Measurements from ENCODE around the gene SPRR1A.
"Not testable (repeated sequence)": the region's sequence is repeated elsewhere in the genome, so short reads cannot be mapped to it uniquely, and the experiment has no call there.

SPRR1A gene

DNA sequence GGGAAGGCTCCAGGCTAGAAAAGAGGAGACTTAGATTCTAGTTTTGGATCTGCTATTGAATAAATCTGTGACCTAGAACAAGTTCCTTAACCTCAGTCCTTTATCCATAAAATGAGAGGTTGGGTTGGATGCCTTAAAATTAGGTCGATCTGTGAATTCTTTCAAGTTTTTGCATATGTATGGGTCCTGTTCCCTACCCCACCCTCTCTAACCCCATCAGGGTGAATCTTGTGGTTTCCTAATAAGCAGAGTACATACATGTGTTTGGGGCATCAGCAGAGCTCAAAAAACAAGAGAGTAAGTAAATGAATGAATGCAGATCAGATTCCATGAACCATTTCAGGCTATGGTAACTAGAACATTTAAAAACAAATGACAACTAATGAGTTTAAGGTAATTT is 7.2 kb upstream of the SPRR1A start:
- DNase-seq: no peak

DNA sequence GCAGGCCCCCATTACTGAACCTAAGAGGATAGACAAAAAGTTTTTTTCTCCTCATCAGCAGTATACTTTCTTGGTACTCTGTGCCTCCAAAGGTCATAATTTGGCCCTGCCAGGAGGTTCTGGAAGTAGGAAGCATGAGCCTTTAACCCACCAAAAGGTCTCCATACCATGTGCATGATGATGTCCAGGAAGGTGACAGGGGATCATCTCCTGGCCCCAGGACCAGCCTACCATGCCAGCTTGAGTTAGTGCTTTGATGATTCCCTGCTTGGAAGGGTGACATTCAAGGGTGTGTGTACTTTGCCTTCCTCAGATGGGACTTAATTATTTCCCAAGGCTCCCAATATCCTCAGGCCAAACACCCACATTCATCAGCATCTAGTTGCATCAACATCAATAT is 6.3 kb upstream of the SPRR1A start:
- DNase-seq: no peak

DNA sequence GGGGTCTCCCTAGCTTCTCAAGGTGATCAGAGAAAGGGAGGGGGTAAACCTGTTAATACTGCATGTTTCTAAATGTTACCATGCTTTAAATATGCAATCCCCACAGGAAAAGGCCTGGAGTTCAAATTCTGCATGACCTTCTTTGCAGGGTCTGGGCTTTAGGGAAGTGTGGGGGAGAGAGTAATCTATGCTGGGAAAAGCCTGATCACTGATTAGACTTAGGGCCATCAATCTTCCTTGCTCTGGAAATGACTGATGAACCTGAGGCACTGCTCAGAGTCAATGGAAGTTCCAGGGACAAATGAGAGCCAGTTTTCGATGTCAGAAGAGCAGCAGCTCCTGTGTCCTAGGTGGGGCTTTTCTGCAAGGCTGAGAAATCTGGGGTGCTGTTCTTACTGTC is 3.2 kb upstream of the SPRR1A start:
- DNase-seq: no peak

DNA sequence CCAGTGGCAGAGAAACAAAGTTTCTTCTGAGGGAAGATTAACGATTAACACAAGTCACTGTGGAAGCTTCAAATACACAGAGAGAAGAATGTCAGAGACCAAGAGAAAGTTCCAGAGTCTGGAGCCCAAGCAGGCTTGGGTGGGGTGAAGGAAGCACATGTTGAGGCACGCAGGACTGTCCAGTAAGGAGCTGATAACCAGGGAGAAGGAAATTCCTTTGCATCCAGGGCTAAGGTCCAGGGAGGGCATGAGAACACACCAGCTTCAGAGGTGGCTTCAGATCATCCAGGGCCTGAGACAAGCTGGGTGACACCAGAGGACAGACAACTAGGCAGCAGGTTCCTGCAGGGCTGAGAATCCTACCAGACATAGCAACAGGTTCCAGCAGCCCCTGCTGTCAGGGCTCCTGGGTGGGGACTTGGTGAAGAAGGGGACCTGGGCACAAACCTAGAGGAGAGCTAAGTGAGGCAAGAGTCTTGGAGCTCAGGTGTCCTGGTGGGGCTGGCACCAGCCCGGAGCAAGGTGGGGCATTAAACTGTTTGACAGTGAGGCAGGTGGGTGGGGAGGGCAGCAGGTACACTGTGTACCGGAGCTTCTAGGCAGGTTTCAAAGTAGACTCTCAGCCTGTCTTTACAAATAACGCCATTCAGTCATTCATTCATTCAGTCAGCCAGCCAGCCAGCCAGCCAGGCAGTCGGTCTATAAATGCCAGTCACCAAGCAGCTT is 2.6 kb upstream of the SPRR1A start:
- no peak for DNase-seq

DNA sequence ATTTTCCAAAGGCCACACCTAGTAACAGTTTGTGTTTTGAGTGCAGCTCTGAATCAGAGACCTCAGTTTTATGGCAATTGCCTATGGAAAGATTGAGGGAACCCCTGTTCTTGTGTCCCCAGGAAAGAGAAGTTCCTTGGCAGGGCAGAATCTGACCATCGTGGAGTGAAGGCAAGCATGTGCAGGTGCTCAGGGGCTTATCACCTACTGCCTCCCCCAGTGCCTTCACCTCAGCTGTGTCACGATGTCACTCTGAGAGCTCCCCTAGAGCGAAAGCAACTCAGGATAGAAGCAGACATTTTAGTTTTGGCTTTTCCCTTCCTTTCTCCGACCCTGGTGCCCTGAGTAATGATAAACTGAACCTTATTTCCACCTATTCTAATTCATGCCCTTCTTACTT is 1.8 kb upstream of the SPRR1A start:
- no peak for DNase-seq

DNA sequence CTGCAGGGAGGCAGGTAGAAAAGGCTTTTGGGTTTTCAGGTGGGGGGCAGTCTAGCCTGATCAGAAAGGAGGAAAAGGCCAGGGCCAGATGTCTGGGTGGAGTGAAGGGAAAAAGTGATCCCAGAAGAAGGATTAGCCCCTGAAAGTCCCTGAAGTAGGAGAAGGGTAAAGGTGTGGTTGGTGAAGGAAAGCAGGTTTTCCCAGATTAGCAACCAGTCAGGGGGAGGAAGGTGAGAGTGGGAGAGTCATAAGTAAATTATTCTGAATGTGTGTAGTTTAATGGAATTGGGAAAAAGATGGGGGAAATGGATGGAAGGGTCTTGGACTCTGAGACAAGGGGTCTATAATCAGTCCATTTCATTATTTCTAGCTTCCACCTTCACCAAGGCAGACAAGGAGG is 647 bp upstream of the SPRR1A start:
- no peak for DNase-seq

DNA sequence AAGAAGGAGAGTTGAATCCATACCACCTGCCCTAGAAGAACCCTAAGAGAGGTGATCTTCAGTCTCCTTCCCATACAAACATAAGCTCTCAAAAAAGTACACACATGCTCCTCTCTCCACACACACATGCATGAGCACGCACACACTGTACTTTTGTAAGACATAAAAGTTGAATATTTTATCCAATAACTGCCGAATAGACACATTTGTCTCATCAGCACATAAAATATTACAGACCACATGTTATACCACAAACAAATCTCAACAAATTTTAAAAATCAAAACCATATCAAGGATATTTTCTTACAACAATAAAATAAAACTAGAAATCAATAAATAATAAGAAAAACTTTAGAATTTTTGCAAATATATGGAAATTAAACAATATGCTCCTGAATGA is 2.7 kb downstream of the SPRR1A start:
- DNase-seq: no peak

DNA sequence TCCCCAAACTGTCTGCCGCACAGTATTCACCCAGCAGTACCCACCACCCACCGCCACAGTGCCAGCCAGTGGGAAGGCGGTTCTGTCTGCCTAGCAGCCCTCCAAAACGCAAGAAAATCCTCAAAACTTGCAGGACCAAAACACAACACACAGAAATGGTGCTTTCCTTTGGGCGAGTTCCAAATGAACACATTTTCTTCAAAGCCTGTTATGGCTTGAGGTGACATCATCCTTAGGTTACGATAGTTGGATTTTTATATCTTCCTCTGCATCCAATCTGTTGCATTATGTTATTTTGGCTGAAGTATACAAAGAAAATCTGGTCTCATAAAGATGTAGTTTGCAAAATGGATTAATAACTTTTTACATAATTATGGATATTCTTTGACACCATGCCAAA is 9.3 kb downstream of the SPRR1A start:
- DNase-seq: no peak

DNA sequence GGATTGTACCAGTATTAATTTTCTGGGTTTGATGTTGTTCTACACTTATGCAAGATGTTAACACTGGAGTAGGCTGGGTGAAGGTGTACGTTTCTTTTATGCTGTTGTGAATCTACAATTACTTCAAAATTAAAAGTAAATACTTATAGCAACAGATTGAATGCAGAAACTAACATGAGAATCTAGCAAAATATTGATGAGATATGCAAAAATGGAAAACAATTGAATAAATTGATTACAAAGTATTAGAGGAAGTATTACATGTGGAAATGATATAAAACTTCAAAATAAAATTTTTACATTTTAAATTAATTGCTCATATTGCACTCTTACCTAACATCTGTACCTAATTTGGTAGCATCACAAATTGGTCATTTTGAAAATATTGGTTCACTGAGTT is 12.0 kb downstream of the SPRR1A start:
- no peak for DNase-seq

DNA sequence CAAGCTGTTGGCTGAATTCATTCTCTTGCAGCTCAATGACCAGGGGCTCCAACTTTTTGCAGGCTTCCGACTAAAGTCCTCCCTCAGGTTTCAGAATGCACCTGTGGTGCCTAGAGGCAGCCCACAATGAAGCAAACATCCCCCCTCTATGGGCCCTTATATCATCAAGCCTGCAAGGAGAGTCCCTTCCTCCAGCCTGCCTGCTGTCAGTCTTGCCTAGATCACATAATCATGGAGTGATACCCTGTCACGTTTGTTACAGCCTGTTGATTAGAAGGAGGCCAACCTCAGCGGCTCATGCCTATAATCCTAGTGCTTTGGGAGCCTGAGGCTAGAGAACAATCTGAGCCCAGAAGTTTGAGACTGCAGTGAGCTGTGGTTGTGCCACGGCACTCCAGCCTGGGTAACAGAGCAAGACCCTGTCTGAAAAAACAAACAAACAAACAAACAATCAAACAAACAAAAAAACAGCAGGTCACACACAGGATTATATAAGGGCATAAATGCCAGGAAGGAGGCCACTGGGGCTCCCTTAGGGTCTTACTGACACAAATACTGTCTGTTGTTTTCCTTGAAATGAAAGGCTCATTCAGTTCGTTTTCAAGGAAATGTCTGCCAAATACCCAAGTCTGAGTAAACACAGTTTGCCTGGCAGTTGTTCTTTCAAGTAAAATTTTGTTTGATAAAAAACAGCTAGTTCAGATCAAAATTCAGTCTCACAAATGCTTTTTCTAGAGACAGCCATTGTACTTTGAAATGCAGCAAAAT is 12.9 kb downstream of the SPRR1A start:
- DNase-seq: no peak

DNA sequence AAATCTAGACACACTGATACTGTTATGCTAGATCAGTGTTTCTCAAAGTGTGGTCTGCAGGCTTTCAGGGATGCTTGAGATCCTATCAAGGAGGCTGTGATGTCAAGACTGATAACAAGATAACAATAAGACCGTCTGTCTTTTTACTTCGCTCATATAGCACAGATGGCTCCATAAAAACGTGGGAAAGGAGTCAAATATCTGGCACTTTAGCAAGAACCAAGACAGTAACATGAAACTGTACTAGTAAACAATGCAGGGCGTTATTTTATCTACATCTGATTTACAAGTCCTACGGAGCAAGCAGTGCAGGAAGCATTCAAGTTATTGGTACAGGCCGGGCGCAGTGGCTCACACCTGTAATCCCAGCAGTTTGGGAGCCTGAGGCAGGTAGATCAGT is 14.0 kb downstream of the SPRR1A start:
- DNase-seq: no peak

DNA sequence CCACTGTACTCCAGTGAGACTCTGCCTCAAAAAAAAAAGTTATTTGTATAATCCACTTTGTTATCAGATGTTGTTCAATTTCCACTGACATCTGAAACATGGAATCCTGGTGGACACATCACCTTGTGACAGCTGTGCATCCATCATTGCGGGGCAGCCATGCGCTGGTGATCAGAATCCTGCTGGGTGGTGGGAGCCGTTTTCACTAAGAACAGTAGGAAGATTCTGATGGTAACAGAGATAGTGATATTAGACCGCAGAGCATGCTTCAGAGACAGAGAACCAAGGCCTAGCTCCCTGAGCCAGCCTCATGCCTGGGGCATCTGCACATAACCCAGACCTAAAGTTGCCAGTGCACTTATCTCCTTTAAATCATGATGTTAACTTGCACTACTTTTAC is 14.6 kb downstream of the SPRR1A start:
- no peak for DNase-seq

DNA sequence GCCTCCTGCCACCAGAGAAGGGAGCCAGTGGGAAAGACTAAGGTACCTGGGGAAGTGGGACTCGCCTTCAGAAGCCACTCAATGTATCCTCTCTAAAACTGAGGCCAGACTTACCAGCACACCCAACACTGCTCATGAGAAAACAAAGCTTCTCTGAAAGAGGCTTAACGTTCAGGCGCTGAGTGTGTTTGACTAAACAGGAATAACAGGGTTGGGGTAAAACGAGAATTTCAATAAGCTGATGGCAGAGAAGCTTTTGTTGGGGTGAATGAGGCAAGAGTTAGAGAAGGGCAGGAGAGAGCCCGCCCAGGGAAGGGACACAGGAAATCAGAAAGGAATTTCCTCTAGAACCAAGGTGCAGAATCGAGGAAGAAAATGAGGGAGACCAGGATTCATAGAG is 15.9 kb downstream of the SPRR1A start:
- DNase-seq: no peak

DNA sequence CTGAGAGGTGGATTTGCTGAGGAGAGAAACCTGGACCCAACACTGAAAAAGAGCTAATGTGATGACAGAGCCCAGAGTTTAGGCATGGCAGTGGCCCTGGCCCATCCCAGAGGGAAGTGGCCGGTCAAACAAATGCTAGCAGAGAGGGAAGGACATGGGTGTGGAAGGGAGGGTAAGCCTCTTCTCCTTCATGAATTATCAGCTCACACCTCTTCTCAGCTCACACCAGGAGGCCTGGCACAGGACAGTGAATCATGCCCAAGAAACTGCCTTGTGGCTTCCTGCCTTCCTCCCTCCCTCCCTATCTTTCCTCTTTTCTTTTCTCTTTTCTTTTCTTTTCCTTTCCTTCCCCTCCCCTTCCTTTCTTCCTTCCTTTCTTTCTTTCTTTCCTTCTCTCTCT is 16.4 kb downstream of the SPRR1A start:
- no peak for DNase-seq

DNA sequence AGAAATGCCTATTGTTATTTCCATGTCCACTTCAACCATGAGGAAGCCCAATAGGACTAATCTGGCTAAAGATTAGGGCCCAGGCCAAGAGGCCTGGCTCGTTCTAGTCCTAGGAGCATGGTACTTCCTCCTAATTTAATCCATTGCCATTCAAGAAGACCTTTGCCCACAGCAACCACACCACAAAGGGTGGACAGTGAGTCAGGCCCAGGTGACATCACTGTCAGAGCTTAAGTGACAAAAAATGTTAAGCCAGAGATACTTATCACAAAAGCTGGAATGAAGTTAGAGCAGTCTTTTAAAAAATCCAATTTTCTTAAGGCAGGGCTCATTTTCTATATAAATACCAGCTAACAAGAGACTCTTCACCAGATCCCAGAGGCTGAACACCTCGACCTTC is 17.5 kb downstream of the SPRR1A start, which contains the start of gene SPRR3:
Gene SPRR3, plus strand, starts transcription at position 368 of the 400 bp plus-strand sequence. CDS start 1,272 bp downstream, outside the sequence.
- DNase-seq: no peak

DNA sequence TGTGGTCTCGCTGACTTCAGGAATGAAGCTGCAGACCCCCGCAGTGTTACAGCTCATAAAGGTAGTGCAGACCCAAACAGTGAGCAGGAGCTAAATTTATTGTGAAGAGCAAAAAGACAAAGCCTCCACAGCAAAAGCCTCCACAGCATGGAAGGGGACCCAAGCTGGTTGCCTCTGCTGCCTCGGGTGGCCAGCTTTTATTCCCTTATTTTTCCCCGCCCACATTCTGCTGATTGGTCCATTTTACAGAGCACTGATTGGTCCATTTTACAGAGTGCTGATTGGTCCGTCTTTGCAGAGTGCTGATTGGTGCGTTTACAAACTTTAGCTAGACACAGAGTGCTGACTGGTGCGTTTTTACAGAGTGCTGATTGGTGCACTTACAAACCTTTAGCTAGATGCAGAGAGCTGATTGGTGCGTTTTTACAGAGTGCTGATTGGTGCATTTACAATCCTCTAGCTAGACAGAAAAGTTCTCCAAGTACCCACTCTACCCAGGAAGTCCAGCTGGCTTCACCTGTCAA is 27.4 kb downstream of the SPRR1A start:
- DNase-seq: not testable (repeated sequence)

DNA sequence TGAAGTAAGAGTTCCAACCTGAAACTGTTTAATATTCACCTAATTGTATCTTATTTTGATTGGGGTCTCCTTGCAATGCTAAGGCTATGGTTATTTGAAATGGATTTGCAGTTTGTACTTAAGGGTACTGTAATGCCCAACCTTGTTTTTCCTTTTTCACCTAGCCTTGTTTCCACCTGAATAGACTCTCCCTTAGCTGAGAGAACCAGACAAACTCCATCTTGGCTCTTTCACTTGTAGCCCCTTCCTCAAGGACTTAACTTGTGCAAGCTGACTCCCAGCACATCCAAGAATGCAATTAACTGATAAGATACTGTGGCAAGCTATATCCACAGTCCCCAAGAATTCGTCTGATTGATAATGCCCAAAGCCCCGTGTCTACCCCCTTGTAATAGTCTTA is 37.9 kb downstream of the SPRR1A start:
- not testable (repeated sequence) for DNase-seq

DNA sequence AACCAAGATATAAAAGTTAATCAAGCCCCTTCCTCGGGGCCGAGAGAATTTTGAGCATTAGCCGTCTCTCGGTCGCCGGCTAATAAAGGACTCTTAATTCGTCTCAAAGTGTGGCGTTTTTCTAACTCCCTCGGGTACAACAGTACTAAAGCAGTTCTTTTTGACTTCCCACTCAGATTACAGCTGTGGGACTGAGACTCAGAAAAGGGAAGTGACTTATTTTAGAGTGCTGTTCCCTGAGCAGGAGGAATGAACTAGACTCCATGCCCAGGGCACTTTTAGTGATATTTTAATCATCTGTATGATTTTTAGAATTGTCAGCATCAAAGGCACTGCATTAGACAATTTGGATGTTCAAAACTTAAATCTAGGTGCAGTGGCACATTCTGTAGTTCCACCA is 38.5 kb downstream of the SPRR1A start:
- not testable (repeated sequence) for DNase-seq

DNA sequence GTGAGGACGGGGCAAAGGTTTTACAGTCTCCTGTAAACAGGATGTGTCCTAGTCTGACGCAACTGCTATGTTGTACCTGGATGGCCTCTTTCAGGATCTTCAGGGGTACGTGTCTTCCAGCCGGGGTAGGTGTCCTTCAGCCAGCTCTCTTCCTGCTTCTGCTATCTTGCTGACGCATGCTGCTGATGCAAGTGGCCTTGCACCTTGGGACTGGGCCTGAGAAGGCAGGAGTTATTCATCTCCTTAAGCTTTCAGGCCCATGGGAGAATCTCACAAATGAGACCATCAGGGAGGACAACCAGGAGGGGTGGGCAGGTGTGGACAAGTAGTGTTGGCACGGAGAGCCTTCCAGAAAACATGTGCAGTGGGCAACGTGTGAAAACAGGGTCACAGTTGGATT is 39.2 kb downstream of the SPRR1A start:
- no peak for DNase-seq

DNA sequence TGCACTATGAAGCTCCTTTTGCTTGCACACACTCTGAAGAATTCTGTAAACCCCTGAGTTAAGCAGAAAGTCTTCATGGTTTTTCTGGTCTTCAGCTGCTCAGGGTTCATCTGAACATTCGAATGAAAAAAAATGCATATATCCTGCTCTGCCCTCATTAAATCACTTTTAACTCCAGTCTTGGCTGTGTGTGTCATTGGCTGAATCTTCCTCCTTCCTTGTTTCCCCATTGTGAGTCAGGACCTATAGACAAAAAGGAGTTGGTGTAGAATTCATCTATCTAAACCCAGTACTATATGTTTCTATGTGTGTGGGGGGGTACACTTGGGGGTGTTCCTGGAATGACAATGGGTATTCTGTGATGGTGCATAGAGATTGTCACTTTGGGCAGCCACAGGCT is 40.5 kb downstream of the SPRR1A start:
- DNase-seq: no peak

DNA sequence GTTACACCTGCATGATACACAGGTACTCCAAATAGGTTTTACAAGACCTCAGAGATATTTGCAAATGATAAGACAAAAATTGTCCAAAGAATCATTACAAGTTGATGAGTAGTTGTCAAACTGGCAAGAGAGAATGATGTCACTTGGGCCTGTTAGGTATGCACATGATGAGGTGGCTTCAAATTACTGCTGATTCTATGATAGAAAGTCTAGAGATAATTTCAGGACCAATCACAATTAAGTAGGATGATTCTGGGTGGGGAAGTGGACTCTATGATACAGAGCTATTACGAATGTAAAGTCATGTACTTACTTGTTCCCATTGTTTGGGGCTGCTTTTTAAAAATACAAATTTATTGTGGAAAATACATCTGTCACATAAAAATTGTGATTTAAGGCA is 41.9 kb downstream of the SPRR1A start:
- DNase-seq: no peak

DNA sequence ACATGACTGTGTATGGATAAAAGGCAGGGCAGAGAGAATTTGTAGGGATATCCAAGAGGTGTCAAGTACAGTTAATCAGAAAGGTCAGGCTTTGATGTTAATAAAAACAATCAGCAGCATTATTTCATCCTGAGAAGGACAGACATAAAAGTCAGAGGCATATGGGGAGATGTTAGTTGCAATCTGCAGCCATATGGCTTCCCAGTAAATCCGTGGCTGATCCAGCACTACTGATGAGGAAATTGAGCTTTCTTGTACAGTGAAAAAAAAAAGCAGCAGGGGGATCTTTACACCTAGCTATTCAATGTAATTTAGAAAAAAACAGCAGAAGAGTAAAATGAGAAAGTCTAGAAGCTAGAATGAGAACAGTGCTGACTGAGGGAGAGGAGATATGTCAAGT is 44.9 kb downstream of the SPRR1A start:
- no peak for DNase-seq

DNA sequence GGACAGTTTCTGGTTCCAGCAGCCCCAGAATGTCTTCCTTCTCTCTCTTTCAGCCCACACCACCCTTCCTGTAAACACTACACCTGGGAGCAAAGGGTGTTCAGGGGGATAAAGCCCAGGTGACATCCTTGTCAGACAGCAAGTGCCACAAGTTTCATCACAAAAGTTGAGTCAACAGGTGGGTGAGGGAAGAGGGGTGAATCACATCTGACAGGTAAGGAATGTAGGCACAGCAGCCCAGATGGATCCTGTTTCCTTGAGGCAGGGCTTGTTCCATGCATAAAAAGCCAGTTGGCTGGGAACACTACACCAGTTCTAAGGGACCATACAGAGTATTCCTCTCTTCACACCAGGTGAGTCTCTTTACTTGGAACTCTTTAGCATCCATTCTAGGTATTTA is 47.0 kb downstream of the SPRR1A start, which contains the start of gene SPRR1B:
Gene SPRR1B, plus strand, starts transcription at position 309 of the 400 bp plus-strand sequence. CDS start 1,143 bp downstream, outside the sequence.
- DNase-seq: no peak

DNA sequence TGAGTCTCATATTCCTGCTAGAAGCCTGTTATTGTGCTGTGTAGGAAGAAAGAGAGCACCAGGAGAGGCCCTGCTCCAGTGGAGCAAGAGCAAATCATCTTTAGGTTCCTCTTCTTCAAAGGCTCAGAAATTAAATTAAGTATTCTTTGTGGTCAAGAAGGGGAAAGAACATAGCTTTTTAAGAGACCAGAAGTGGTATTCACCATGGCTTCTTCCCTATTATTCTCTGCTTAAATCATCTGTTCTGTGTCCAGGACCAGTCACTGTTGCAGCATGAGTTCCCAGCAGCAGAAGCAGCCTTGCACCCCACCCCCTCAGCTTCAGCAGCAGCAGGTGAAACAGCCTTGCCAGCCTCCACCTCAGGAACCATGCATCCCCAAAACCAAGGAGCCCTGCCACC is 48.2 kb downstream of the SPRR1A start:
- no peak for DNase-seq

Measured in GF-D8 (cell line).